ENCODE data around the gene COMMD1.
"Not testable (repeated sequence)": the region's sequence is repeated elsewhere in the genome, so short reads cannot be mapped to it uniquely, and the experiment has no call there.

Gene COMMD1

GRCh38 chr2:62032096-62032495 is 126.6 kb downstream of the COMMD1 start:
- DNase-seq: no peak

DNA sequence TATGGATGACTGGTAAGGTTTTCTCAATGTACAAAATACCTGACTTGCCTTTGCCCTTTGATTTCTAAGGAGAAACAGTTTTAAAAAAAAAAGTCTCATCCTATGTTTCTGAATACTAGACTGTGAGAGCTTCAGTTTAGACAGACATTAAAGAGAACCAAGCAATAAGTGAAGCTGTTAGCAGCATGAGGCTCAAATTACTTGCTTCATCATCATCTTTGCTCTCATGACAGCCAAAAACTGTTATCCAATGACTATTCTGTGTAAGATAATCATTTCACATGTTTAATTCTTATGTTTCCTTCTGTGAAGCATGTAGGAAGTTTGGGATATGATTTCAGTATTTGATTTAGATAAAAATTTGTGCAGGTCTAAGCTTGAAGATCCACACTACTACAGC is 129.2 kb downstream of the COMMD1 start:
- no peak for DNase-seq

DNA sequence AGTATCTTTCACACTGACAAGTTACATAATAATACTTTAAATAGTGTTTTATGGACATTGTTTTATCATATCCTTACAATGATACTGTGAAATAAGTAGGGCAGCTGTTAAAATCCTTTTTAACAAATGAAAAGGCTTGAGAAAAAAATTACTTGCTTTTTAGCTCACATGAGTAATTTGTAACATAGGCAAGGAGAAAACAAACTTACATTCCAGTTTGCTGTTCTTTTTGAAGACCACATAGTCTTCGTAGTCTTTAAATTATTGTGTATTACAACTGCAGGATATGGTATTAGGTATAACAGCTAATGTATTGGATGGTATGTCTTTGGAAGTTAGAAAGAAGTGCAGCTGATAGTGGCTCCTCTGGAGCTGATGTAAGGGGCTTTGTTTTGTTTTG is 130.8 kb downstream of the COMMD1 start:
- no peak for DNase-seq

GRCh38 chr2:62036761-62037250 is 131.3 kb downstream of the COMMD1 start:
- DNase-seq: no peak

- DNase-seq: peak; percentile 90
Observed at GRCh38 chr2:62038975-62039771, 133.7 kb downstream of the COMMD1 start.

DNA sequence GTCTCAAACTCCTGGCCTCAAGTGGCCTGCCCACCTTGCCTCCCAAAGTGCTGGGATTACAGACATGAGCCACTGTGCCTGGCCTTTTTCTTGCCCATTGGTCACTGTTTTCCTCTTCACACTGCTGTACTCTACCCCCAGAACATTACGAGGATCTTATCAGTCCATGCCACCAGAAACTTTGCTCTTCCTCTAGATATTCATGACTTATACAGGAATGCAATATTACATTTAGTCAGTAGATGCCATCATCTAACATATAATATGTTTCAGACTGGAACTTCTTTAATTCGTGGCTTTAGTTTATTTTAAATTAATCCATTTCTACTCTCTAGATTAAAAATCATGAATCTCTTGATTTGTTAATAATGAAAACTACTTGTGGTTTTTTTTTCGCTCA is 135.5 kb downstream of the COMMD1 start:
- no peak for DNase-seq

DNA sequence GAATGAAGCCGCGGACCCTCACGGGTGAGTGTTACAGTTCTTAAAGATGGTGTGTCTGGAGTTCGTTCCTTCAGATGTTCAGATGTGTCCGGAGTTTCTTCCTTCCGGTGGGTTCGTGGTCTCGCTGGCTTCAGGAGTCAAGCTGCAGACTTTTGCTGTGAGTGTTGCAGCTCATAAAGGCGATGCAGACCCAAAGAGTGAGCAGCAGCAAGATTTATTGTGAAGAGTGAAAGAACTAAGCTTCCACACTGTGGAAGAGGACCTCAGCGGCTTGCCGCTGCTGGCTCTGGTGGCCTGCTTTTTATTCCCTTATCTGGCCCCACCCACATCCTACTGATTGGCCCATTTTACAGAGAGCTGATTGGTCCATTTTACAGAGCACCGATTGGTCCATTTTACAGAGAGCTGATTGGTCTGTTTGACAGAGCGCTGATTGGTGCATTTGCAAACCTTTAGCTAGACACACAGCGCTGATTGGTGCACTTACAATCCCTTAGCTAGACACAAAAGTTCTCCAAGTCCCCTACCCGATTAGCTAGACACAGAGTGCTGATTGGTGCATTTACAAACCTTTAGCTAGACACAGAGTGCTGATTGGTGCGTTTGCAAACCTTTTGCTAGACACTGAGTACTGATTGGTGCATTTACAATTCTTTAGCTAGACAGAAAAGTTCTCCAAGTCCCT is 136.4 kb downstream of the COMMD1 start:
- not testable (repeated sequence) for DNase-seq

DNA sequence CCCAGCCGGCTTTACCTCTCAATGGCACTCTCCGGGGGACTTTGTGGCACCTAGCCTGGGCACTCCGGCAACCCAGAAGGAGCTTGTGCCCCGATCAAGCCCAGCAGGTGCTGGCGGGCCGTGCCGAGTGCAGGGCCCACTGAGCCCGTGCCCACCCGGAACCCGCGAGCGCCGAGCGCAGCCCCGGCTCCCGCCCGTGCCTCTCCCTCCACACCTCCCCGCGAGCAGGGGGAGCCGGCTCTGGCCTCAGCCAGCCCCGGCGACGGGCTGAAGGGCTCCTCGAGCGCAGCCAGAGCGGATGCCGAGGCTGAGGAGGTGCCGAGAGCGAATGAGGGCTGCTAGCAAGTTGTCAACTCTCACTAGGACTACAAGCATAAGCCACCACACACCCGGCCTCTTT is 136.9 kb downstream of the COMMD1 start:
- no peak for DNase-seq

- no peak for DNase-seq
Observed at GRCh38 chr2:62042944-62043343, 137.5 kb downstream of the COMMD1 start.

GRCh38 chr2:62045017-62045543 is 139.6 kb downstream of the COMMD1 start:
- no peak for DNase-seq

DNA sequence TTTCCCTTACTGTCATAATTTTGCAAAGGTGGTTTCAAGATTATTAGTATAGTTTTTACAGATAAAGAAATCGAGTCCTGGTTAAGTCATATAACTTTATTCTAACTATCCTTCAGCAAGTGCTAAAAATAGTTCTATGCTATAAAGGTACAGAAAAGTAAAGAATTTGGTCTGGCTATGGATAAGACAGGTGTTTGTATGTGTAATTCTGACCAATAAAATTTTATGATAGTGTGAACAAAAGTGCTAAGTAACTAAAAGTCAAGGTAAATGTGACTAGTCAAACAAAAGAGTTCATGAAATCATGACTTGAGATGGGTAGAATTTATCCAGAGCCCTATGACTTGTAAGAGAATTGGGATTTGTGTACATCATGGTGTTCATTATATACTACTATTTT is 140.7 kb downstream of the COMMD1 start:
- no peak for DNase-seq

GRCh38 chr2:62050456-62051045 is 145.1 kb downstream of the COMMD1 start:
- DNase-seq: peak; percentile 43

- no peak for DNase-seq
Observed at GRCh38 chr2:62054029-62054791, 148.7 kb downstream of the COMMD1 start.

- DNase-seq: no peak
Observed at GRCh38 chr2:62054916-62055450, 149.5 kb downstream of the COMMD1 start.

DNA sequence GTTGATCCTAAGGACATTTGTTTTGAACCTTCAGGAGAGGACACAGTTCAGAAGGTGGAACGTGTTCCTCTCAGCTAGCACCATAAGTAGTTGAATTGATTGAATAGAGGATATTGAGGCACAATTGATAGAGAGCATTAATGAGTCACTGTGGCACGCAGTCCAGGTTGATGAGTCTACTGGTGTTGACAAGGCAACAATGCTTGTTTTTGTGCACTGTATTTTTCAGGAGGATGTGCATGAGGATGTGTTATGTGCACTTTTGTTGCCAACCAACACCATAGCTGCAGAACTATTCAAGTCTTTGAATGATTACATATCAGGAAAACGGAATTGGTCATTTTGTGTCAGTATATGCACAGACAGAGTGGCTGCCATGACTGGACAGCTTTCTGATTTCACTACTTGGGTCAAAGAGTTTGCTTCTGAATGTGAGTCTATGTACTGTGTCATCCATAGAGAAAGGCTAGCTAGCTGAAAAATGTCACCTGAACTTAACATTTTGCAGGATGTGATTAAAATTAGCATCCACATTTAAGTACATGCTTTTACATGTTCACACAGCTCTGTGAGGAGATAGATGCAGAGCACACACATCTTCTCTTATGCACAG is 150.4 kb downstream of the COMMD1 start:
- no peak for DNase-seq

DNA sequence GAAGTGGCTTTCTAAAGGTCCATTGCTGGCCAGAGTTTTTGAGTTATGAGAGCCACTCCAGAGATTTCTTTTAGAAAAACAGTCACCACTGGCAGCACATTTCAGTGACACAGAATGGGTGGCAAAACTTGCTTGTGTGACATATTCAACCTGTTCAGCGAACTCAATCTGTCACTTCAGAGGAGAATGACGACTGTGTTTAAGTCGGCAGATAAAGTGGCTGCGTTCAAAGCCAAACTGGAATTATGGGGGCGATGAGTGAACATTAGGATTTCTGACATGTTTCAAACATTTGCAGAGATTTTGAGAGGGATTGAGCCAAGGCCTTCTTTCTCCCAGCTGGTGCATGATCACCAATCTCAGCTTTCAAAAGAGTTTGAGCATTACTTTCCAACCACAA is 150.9 kb downstream of the COMMD1 start:
- no peak for DNase-seq

DNA sequence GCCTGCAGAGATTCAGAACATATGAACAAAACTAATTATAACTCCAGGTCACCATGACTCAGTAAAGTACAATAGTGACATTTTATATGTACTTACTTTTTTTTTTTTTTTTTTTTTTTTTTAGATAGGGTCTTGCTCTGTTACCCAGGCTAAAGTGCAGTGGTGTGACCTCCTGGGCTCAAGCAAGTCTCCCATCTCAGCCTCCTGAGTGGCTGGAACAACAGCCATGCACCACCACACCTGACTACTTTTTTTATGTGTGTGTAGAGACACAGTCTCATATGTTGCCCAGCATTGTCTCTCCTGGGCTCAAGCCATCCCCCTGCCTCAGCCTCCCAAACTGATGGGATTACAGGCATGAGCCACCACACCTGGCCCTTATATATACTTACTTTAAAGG is 159.8 kb downstream of the COMMD1 start:
- no peak for DNase-seq

GRCh38 chr2:62071126-62071598 is 165.7 kb downstream of the COMMD1 start:
- no peak for DNase-seq

DNA sequence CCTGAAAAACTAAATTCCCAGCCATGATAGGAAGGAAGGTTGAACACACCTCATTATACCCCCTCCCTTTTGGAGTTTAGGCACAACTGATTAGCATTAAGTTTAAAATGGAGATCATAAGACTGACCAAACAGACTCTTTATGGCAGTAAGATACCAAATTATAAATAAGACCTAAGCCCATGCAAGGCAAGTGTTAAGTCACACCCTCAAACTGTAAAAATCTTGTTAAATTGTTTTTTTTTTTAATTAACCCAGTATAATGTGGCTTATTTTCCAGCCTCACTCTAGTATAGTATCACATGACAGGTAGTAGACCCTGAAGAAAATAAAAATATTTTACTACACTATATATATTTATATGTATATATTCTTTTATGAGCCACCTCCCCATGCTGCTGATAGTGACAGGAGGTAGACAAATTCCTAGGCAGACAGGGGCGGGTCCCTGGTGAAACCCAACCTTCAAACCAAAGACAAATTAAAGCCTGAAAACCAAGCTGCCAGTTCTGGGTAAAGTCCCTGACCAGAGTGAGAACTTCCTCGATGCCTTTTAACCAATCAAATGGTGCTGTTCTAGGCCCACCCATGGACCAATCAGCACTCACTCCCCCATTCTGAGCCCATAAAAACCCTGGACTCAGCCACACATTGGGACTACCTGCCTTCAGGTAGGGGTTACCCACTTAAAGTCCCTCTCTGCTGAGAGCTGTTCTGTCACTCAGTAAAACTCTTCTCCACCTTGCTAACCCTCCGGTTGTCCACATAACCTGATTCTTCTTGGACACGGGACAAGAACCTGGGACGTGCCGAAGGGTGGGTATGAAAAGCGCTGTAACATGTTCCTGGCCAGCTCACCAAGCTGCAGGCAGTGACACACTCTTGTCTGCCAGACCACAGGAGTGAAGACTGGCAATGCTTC is 166.5 kb downstream of the COMMD1 start:
- no peak for DNase-seq

DNA sequence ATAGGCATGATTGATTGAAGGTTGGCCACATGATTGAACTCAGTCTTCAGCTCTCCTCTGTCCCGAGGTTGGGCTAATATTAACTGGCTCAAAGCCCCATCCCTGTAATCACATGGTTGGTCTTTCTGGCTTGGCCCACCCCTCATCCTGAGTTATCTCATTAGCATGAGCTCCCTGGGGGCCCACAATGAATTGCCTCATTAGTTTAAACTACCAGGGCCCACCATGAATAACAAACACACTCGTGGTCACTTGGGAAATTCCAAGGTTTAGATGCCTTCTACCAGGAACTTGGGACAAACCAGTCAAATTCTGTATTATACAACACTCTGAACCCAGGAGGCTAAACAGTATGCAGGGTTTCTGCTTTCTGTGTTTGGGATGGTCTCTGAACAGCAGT is 168.8 kb downstream of the COMMD1 start:
- no peak for DNase-seq

All from suppressor macrophage treated with lipopolysaccharide for 4 hours (primary cell).